ENCODE results near the gene FGFR3.

The FGFR3 gene

DNA sequence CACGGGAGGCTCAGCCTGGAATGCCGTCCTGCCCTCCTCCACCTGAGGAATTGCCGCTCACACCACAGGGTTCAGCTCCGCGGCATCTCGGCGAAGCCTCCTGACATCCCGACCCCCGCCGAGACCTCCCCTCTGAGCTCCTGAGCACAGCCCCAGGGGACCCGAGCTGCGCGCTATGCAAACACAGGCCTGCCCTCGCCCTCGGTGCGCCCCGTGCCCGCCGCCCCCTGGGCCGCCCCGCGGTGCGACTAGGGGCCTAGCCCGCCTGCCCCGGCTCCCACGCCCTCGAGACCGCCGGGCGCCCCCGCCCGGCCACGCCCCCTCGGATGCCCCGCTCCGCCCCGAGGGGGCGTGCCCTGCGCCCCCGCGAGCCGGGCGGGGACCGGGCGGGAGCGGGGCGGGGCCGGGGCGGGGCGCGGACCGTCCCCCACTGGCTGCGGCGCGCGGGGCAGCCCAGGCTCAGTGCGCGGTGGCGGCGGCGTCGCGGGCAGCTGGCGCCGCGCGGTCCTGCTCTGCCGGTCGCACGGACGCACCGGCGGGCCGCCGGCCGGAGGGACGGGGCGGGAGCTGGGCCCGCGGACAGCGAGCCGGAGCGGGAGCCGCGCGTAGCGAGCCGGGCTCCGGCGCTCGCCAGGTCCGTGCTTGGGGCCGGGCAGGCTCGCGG, at the start of gene FGFR3:
TSS of gene FGFR3 (plus strand) at position 462 of the 664 bp plus-strand sequence. CDS start 642 bp downstream, outside the sequence.
- no peak for DNase-seq

DNA sequence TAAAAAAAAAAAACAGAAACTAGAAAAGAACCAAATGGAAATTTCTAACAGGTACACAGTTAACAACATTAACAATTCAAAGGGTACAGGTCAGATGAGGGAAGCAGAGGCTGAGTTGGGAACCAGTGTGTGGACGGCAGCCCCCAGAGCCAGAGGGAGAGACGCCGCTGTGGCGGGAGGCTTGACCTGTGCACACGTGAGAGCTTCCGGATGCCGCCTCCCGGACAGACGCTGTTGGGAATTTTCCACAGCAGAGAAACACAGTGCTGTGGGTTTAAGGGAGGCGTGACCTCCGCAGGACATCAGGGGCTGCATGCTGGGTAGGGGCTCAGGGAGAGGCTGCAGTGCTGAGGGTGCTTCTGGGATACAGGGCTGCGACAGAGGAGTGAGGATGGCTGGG, 49.5 kb upstream of the FGFR3 start:
- DNase-seq: no peak

DNA sequence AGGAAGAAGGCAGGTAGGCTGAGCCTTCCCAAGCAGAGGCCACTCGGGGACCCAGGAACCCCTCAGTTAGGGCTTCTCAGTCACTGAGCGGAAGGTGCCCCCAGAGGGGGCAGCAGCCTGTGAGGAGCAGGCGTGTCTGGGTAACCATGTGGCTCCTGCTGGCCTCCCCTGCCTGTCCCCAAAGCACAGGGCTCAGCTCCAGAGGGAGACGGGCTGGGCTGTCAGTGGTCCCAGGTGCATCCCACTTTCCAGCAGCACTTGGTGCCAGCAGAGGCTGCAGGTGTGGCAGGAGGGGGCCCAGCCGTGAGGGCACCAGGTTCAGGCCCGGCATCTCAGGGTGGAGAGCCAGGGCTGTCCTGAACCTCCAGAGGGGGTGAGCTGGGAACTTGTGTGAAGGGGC, 49.1 kb upstream of the FGFR3 start:
- DNase-seq: no peak

DNA sequence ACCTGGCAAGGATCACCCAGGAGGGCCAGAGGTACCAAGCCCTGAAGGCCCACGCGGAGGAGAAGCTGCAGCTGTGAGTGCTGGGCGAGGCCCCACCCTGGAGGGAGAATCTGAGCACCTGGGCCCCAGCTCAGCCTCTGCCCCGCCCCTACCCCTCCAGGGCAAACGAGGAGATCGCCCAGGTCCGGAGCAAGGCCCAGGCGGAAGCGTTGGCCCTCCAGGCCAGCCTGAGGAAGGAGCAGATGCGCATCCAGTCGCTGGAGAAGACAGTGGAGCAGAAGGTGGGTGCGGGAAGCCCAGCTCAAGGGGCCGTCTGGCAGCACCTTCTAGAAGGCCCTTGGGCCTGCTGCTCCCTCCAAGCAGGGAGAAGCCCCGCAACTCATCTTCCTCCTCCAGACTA, 48.5 kb upstream of the FGFR3 start:
- DNase-seq: no peak

DNA sequence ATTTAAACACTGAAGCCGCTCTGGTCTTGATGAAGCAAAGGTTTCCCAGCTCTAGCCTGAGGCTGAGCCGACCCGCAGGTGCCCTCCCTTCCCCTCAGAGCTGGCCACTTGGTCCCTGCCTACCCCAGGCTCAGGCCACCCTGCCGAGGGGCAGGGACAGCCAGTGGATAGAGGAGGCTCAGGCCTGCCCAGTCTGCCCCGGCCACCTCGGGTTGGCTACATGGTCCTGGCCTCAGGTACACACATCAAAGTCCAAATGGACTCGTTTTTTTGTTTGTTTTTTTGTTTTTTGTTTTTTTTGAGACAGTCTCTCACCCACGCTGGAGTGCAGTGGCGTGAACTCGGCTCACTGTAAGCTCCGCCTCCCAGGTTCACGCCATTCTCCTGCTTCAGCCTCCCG, 47.9 kb upstream of the FGFR3 start:
- DNase-seq: no peak

DNA sequence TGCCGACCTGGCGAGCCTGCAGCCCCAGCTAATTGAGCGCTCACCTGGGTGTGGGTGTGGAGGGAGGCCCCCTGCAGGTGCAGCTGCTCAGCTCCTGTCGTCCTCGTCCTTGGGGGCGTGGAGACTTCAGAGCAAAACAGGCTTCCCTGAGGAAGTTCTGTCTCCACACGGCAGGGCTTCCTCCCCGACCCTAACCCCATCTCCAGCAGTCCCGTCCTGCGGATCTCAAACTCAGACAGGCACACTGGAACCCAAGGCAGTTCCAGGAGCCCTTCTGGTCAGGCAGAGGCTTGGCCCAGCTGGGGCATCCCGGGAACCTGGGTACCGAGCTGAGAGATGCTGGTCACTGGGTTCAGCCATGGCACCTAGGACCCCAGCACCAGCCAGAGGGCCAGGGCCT, 47.4 kb upstream of the FGFR3 start:
- no peak for DNase-seq

DNA sequence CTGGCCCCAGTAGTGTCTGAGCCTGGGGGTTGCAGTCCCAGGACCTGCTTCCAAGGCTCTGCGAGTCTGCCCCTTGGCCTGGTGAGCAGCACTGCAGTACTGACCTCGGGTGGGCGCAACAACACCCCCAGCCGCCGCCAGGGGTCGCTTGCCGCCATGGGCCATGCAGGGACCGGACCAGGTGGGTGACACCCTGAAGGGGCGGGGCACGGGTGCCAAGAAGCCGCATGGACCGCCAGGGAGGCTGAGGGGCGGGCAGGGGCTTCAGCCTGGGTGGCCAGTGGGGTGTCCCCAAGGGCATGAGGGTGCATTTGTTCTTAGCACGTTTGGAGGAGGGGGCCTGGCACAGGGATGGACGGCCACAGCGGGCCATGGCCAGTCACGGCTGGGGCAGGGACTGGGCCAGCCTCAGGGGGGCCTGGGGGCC, 46.8 kb upstream of the FGFR3 start:
- peak; percentile 85 for DNase-seq

DNA sequence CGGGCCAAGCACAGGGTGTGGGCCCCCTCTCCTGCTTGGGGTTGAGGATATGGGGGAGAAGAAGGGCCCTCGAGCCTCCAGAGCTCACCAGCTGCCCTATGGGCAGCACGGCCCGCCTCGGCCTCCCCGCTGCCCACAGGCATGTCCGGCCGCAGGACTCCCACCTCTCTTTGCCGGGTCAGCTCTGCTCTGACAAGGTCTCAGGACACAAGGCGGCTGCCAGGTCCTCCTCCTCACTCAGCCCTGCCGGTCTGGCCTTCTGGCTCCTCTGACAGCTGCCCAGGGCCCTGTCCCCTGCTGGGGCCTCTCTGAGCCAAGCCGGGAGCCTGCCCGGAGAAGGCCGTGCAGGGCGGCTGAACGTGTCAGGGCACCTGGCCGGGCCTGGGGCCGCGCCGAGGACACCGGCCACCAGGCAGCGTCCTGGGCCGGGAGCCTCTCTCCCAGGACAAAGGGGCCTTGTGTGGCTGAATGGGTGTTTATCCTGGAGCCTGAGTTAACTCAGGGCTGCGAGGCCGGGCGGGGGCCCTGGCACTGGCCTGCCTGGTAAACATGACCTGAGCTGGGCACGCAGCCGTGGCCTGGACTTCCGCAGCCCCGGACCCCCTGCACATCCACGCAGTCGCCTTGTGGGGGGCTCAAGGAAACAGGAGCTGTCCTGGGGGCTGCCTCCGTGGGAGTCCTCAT, 46.0 kb upstream of the FGFR3 start:
- DNase-seq: peak; percentile 65

DNA sequence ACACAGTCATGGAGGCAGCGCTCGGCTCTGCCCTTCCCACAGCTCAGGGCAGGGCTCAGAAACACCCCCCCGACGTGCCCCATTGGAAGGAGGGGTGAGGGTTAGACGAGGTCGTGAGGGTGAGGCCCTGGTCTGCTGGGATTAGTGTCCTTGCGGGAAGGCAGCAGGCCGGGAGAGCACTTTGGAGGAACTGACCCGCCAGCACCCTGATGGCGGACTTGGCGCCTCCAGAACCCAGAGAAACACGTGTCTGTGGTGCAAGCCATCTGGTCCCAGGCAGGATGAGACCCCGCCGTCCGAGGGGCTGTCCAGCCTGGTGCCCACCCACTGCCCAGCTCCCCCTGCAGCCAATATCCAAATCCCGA, 45.5 kb upstream of the FGFR3 start:
- DNase-seq: no peak

DNA sequence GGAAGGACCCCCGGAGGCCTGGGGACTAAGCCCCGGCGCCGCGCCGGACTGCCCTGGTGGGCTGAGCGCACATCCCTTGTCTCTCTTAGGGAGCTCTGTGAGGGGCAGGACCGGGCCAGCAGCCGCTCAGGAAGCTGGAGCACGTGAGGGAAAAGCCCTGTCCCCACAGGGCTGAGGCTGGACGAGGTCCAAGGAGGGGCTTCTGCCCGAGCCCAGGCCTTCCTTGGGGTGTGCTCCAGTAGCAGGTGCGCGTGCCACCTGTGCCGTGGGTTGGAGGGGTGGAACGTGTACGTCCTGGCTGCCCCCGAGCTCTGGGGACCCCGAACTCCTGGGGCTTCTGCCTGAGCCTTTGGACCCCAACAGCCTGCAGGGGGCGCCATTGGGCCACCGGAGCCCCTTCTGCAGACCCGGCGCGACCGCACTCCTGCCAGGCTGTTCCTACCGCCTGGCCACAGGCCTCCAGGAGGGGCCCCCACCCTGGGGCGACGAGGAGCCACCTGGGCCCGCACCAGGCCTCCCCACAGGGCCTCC, 44.6 kb upstream of the FGFR3 start:
- DNase-seq: peak; percentile 82

DNA sequence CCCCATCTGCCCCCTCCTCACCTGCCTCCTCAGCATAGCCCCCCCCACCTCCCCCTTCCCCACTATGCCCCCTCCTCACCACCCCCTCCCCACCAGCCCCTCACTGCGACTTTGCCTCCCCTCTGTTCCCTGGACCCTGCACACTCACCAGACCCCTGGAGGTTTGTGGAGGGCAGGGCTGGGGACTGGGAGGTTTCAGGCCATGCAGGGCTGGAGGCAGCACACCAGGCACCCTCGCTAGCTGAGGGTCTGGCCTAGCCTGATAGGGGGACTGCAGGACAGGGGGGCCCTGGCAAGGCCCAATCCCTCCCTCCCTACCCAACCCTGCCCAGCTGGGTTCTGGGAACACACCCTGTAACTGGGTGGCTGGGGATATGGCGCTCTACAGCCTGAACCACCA, 43.7 kb upstream of the FGFR3 start:
- DNase-seq: no peak

DNA sequence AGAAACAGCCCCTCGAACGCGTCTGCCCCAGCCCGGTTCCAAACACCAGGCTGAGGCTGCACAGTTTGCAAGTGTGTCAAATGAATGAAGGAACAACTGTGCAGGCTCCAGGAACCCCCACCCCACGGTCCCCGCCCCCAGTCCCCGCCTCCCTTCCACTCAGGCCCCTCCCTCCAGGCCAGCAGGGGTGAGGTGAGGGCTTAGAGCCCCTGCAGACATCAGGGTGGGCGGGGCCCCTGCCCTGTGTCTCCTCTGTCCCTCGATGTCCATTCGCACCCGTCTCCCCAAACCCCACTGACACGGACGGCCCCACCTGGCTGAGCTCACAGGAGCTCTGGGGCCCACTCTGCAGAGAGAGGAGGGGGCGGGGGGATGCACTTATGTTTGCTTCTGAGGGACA, 43.3 kb upstream of the FGFR3 start:
- DNase-seq: no peak

DNA sequence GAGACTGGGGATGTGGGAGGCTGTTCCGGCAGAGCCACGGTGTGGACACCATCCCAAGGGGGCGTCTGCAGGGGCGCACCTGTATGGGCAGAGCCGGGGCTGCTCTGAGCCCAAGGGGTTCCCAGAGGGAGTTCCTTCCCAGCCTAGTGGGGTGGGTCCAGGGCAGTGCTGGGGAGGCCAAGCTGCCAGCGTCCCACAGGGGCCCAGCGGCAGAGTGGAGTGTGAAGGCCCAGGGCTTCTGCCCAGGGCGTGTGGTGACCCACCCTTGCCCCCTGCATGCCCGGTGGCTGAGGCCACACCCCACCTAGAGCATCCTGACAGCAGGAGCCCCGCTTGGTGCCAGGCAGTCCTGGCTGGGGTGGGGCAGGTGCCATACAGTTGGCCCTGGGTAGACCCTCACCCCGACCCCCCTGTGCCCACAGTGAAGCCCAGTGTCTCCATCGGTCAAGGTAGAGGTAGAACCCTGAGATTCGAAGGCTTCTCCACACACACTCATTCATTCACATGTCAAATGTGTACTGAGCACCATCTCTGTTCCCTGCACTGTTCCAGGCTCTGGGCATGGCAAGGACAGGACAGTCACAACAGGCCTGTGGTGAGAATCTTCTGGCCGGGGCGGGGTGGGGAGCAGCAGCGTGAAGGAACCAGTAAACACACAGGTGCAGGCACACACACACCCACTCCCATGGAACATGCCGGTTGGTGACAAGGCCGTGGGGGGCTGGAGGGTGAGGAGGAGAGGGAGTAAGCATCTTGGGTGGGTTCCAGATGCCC, 42.5 kb upstream of the FGFR3 start:
- no peak for DNase-seq

DNA sequence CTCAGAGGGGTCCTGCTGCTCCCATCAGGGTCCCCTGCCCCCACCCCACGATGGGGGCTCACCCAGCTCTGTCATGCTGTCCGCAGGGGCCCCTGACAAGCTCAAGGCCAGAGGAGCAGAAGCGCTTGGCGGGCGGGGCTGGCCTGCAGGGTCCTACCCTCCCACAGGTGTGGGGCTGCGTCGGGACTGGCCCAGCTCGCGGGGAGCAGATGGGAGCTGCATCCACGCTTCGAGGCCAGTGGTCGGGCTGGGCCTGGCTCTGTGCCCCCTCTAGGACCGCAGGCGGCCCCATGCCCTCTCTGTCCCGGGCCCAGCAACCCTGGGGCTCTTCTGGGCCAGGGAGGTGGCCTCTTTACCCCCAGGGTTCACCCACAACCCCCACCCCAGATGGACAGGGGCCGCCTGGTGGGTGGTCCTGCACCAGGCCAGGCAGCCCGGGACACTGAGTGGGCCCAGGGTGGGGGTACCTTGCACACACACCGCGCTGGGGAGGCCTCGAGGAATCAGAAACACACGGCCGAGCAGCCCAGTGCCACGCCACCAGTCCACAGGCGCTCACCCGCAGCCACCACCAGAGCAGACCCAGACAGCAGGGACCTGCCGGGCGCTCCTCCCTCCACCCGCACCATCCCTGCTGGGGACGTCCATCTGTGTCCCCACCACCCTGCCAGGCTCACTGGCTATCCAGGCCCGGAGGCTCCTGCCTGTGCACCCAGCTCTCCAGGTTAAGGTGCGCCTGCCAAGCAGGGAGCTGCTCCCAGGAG, 41.8 kb upstream of the FGFR3 start:
- DNase-seq: no peak

DNA sequence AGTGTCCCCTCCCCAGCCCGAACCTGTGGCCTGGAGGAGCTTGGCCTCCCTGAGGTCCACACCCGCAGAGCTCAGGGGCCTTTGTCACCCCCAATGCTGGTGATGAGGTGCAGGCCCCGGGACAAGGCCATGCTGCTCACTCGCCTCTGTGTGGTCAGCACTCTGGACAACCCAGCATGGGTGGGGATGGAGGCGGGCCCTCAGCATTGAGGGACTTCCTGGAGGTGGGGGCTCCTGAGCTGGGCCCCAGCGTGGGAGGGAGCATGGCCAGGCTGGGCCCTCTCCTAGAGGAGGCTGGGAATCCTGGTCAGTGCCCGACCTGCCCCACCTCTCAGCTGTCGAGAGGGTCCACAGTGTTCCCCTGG, 41.2 kb upstream of the FGFR3 start:
- no peak for DNase-seq

DNA sequence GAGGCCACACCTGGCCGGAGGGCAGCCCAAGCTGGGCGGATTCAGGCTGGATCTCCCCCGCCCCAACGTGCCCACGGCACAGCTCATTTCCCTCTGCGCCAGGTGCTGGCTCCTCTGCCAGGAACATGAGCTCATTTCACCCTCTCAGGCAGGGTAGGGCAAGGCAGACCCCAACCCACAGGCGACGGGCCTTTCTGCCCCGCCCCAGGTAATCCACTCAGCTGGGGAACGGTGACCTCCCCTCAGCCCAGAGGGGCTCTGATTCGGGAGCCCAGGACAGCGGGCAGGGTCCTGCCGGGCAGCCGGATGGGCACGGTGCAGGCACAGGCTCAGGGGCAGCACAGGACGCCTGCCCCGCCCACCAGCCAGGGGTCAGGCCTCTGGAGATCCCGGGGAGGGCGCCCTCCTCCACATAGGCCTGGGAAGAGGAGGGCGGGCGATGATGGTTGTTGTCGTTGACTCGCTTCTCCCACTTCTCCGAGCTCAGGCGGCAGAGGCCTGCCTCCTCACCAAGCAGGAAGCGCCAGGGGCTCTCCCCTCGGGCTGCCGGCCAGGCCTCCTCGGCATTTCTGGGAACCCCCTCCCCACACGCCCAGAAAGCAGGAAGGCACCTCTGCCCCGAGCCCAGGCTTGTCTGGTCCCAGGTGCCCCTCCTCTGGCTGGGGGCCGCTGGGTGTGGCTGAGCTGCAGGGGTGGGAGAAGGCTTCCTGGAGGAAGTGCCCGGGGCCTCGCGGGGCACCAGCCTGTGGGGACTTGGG, 40.6 kb upstream of the FGFR3 start:
- peak; percentile 50 for DNase-seq

DNA sequence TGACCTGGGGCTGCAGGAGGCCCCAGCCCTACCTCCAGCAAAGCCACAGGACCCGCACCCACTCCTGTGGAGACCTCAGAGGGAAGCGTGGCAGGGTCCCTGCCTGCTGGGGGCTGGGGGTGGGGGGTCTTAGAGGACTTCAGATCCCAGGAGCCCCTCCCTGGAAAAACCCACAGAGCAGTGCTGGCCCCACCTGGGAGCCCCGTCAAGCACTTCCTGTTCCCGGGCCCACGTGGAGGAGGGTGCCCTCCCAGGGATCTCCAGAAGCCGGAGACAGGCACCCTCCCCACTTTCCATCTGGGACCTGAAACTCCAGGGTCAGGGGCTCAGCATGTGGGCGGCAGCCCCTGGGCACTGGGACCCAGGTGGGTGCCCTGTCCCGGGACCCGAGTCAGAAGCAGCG, 39.8 kb upstream of the FGFR3 start:
- no peak for DNase-seq

DNA sequence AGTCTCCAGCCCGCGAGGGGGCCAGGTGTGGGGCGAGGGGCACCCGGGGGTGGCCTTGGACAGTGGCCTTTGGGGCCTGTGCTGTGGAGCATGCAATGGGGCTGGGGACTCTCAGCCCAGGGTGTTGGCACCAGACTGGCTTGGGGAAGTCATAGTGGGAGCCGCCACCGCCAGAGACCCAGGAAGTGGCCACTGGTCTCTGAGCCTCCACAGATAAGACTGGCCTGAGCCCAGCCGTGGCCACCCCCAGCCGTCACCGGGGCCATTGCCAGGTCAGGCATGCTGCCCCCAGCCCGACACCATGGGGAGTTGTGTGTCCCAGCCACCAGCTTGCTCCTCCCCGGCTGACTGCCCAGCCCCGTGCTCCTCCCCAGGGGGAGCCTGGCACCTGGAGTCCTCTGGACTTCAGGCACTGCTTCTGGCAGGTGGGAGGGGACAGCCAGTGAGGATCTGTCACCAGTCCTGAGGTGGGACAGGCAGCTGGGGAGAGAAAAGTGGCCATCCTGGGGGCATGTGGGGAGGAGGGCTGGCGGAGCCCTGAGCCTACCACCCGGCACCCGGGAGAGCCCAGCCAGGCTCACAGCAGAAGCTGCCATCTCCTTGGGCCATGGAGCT, 39.3 kb upstream of the FGFR3 start:
- DNase-seq: no peak

DNA sequence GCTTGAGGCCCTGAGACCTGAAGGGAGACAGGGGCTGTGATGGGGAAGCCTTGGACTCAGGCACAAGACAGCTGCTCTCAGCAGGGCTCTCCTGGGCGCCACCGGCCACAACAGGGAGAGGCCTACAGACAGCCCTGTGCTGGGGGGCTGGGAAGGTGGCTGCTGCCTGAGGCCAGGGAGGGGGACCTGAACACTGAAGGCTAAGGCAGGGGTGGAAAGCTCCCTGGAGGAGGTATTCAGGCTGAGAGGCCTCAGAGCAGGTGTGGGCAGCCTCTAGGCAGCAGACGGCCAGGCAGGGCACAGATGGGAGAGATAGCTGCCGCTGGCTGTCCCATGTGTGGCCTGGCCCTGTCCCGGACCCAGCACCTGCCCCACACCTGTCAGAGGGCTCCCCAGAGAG, 38.8 kb upstream of the FGFR3 start:
- DNase-seq: no peak

DNA sequence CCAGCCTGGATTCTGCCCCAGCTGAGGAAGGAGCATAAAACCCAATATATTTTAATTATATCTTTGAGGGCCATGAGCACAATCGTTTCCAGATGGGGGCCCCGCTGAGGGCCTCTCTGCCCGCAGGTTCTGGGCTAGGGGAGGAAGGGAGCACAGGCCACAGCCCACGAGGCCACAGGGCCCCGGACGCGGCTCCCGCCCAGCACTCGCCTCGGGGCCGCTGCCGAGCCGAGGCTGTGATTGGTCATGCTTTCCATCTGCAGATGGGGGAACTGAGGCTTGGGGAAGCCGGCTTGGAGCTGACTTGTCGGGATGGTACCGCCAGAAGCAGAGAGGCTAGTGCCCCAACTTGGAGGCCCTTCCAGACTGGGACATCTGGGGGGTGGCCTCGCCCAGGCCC, 37.8 kb upstream of the FGFR3 start:
- DNase-seq: no peak

DNA sequence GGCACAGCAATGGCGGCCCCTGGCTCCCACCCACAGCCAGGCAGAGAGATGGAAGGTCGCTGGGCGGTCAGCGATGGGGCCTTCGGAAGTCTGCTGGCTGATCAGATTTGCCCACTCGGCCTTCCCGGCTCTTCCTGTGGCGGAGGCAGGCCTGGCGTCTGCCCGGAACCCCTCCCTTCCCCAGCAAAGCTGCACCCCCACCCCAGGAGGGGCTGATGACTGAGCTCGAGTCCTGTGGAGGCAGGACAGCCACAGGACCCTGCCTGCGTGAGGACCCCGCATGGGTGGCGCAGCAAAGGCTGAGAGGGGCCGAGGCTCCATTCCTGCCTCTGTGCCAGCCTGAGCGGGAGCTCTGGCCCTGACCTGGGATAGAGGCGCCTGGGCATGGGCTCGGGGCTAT, 37.0 kb upstream of the FGFR3 start:
- no peak for DNase-seq
